ENCODE data around the gene BCAR3.
A peak's percentile ranks its signal among the peaks of the same experiment; 100 is the strongest.
"Not testable (repeated sequence)": the region's sequence is repeated elsewhere in the genome, so short reads cannot be mapped to it uniquely, and the experiment has no call there.

BCAR3 gene

DNA sequence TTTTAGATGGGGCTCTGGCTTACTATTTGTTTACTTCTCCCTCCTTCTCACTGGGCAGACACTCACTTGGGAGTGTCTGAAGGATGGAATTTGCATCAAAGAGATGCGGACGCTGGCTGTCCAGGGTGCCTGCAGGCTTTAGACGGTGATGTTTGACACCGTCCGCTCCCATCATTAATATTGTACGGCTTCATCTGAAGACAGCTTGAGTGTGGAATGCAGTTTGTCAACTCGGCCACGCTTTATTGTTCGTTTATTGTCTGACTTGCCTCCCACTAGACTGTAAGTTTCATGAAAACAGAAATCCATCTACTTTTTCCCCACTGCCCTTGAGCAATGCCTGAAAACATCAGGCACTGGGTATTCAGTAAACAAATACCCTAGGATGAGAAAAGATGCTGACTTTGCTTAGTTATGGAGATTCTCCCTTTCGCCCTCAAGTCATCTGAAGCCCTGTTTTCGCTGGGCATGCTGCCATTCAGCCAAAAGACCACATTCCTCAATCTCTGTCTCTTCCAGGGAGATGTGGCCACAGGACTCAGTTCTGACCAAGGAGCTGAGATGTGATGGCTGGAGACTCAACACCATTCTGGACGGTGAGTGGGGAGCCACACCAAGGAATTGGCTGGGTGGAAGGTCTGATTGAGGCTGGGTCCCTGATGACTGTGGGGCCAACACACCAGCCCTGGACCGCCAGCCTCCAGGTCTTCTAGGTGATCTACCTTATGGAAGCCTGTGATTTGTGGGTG, 87.6 kb downstream of the BCAR3 start:
- no peak for DNase-seq

DNA sequence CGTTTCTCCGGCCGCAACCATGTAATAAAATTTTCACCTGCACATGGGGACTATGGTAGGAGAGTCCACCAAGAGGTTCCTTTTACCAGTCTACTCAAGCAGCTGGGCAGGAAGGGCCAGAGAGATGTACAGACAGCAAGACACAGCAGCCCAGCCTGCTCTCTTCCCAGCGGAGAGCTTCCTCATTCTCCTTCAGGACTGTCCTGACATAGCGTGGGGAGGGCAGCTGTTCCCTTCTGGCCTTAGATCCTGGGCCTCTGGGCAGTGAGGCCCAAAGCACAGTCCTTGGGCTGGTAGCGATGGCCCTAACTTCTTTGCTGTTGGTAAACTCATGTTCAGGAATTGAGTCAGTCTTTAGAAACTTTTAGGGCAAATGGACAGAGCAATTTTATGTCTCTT, 89.1 kb downstream of the BCAR3 start:
- DNase-seq, result no peak

DNA sequence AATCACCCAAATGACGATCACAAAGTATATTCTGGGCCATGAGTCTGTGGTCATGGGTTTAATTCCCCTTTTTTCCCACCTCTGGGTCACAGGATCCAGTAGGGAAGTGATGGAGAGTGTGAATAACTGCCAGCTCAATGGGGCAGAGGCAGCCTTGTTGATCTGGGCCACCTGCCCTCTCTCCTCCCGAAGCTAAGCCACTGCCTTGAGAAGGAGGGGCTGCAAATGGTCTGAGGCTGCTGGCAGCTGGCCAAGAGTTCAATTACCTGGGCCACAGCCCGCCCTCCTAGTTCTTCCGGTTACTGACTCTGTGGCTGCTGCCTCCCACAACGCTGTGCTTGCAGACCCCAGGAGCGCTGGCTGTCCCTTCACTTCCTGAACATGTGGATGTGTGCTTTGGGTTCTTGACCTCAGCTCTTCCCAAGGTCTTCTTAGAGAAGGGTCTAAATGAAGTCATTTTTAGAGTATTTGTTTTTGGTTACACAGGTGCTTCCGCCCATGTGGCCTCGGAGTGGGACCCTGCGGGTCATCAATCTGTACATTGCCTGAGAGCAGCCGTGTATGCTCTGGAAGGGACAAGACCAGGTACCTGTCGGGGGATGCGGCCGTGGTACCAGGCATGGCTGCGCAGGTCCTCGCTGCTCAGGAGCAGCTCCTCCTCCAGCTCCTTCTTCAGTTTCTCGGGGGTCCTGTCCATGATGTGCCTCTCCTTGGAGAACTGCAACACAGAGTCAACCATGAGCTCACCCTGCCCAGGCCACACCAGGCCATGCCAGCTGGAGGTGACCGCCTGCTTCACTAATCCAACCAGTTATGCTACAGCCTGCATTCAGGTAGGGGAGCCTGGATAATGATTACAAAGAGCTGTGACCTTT, 89.7 kb downstream of the BCAR3 start:
- peak; percentile 93 for DNase-seq

DNA sequence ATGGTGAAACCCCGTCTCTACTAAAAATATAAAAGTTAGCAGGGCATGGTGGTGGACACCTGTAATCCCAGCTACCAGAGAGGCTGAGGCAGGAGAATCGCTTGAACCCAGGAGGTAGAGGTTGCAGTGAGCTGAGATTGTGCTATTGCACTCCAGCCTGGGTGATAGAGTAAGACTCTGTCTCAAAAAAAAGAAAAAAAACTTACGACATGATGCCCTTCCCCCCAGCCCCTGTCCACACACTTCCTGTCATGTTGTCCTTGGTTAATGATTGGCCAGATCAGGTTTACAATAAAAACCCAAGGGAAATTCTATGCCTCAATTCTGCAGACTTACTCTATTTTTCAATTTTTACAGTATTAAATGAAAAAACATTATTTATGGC, 90.4 kb downstream of the BCAR3 start:
- DNase-seq, result not testable (repeated sequence)

DNA sequence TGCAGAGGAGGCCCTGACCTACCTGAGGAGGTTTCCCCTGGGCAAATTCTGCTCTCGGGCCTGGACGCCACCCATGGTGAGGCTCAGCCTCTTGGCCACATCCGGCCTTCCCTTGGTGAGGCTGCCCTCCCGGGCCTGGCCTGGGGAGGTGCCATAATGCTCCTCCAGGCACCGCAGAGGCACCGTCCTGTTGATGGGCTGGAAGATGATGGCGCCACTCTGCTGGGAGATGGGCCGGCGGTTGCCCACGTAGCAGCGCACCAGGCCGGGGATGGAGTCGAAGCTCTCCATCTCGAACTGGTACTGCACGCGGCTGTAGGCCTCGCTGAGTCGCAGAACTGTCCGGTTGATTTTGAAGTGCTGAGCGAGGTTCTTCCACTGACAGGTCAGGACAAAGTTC, 92.7 kb downstream of the BCAR3 start:
- no peak for DNase-seq

GRCh38 chr1:93588206-93588605, 93.4 kb downstream of the BCAR3 start:
- no peak for DNase-seq

- no peak for DNase-seq
Measured at GRCh38 chr1:93587354-93587753, 94.3 kb downstream of the BCAR3 start.

DNA sequence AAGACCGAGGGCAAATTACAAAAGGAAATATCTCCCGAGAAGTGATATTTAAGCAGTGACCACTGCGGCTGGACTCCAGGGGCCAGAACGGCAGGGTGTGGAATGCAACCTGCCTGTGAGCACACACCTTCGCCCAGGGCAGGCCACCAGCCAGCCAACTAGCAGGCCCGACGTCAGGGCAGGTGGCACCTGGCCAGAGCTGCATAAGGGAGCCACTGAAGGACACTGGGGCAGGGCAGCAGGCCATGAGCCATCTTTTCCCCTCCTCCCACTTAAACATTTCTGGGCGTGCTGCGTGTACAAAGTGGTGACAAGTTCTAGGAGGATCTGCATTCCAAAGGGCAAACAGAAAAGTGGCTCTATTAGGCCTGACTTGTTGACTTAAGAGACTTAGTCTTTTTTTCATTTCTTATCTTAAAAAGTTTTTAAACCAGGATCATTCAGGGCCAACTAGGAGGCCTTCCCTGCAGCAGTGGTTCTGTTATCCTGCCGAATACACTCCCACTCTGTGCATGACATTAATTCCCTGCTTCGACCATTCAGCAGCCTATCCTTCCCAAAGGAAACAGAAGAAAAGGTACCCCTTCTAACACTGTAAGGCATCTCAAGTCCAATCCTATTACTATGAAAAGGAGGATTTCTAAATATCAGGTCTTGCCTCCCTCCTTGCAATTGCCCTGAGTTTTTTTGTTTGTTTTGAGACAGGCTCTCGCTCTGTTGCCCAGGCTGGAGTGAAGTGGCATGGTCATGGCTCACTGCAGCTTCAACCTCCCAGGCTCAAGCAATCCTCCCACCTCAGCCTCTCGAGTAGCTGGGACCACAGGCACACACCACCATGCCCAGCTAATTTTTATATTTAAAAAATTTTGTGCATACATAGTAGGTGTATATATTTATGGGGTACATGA, 96.3 kb downstream of the BCAR3 start:
- no peak for DNase-seq

DNA sequence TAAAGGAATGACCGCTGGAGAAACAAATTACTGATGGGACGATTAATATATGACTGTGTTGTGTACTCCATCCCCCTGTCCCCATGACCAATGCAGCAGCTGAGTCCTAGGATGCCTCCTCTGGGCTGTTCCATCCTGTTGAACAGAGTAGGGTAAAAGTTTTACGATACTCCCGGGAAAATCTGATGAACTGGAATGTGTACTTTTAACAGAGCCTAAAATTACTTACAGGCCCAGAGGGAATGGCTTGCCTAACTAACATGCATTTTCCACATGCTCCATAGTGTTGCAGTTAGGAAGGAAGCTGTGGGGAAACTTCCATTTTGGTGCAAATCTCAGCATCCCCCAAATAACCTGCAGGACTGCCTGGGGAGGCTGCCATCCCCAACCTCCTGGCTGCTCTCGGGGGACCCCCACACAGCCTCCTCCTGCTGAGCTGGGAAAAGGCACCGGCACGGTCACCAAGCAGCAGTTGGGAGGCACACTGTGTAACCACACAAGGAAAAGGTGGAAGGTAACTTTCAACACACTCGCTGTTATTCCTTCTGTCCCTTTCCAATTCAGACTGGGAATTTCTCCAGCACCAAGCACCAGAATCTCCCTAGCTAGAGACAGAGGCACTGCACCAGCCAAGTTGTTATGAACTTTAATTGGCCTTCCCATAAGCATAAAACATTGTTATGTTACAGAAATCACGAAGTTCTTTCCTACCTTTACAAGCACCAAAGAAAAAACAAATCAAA, 97.2 kb downstream of the BCAR3 start:
- DNase-seq, result no peak

- DNase-seq, result no peak
Measured at GRCh38 chr1:93581917-93582850, 99.5 kb downstream of the BCAR3 start.

GRCh38 chr1:93579891-93580290, 101.7 kb downstream of the BCAR3 start:
- DNase-seq, result no peak

DNA sequence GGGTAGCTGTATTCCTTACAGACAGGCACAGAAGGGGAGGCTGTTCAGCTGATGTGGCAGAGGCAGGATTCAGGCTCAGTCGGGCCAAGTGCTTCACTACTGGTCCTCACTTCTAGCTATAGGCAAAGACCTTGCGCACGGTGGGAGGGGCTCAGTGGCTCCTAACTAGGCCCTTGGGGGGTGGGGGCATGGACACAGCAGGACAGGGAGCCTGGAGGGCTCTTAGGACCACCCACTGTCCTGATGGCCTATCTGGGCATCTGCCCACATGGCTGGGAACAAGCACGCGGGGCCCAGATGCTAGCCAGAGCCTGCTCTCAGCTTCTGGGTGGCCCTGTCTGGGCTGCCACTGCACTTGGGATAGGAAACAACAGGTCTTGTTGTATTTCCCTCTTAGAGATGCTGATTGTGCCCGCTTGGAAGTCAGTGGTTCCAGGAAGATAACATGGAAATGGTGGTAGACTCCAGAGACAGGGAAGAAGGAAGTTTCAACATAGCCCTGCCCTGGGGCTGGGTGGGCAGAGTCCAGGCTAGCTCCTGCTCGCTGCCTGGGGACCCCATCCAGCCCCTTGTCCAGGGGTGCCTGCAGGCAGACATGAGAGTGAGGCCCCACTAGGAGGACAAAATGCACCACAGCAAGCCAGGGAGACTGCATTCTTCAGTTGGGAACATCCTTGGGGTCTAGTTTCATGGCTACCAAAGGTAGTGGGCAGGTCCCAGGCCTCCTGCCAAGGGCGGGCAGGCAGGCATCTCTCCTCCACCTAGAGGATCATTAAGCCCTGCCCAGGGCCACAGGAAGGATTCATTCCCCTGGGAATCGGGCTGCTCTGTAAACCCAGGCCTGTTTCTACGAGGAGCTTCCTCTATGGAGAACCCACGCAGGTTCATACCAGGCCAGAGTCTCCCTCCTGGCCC, 102.5 kb downstream of the BCAR3 start:
- no peak for DNase-seq

GRCh38 chr1:93578433-93578830, 103.2 kb downstream of the BCAR3 start:
- no peak for DNase-seq

- DNase-seq, result no peak
Measured at GRCh38 chr1:93577536-93578432, 103.9 kb downstream of the BCAR3 start.

- DNase-seq, result no peak
Measured at GRCh38 chr1:93576746-93577145, 104.9 kb downstream of the BCAR3 start.

GRCh38 chr1:93576346-93576745, 105.3 kb downstream of the BCAR3 start:
- peak; percentile 66 for DNase-seq

DNA sequence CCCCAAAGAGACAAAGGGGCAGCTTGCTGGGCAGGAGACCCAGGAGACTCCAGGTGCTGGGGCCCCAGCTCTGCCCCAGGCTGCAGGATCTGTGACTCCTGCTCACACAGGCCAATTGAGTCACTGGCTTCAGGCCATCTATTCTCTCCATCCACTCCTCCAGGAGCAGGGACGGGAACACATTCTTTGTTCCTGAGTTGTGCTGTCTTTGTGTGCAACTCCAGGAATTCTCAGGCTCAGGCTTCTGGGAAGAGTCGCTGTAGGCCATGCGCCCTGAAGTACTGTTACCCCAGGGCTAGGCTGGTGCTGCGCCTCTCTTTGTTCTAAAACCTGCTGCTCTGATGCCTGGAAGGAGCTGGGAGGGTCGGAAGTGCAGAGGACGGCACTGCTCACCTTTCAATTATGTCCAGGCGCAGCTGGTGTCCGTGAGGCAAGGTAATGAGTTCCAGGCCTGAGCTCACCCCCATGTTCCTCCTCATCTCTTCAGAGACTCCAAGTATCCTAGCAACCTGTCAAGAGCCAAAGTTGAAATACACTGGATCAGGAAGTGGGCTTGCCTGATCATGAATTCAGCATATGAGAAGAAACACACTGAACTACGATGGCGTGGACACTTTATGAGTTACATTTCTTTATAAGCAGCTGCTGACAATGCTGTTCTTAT, 105.9 kb downstream of the BCAR3 start:
- peak; percentile 38 for DNase-seq

- no peak for DNase-seq
Measured at GRCh38 chr1:93574991-93575390, 106.6 kb downstream of the BCAR3 start.

GRCh38 chr1:93574511-93574910, 107.1 kb downstream of the BCAR3 start:
- DNase-seq, result no peak

All from NCI-H1436 (cell line).